ENCODE measurements around the gene TMEM237.

TMEM237 gene

GRCh38 chr2:201631041-201631440, 12.3 kb downstream of the TMEM237 start (continued):
- TF ChIP-seq ZNF670 (tag by site-specific recombination; IDR thresholded peaks at IDR 0.05; ENCODE audit: low read depth) (no peak), TCF7L2 (IDR thresholded peaks at IDR 0.05; ENCODE audit: borderline replicate concordance, low read depth, low read length) (no peak), ZNF768 (tag by site-specific recombination; IDR thresholded peaks at IDR 0.05) (no peak), ZNF266 (tag by site-specific recombination; IDR thresholded peaks at IDR 0.05; ENCODE audit: low read depth) (no peak)

- H3K27ac ChIP-seq (ENCODE audit: extremely low read depth, low read depth, low read length): no peak overlapping the region
- peaks cover 64 to 80% of the 10 kb centered on the region in 2 experiments for H3K36me3 ChIP-seq (ENCODE audit: control insufficient read depth in 2 of 2, insufficient read depth in 1 of 2, low read length in 2 of 2)
- no peak for TF ChIP-seq ZNF624 (tag by site-specific recombination; IDR thresholded peaks at IDR 0.05)
- TF ChIP-seq ZNF404 (tag by site-specific recombination; IDR thresholded peaks at IDR 0.05): no peak
- no peak for TF ChIP-seq MZF1 (tag by site-specific recombination; IDR thresholded peaks at IDR 0.05; ENCODE audit: borderline replicate concordance)
- TF ChIP-seq ZBTB44 (tag by site-specific recombination; IDR thresholded peaks at IDR 0.05): no peak
- TF ChIP-seq ZNF266 (tag by site-specific recombination; IDR thresholded peaks at IDR 0.05; ENCODE audit: low read depth): no peak
These were observed 12.7 kb downstream of the TMEM237 start for GRCh38 chr2:201630577-201630976.

GRCh38 chr2:201628545-201628944, 14.8 kb downstream of the TMEM237 start:
- no peak overlapping the region for H3K27ac ChIP-seq (ENCODE audit: extremely low read depth, low read depth, low read length)
- TF ChIP-seq ZSCAN4 (tag by site-specific recombination; IDR thresholded peaks at IDR 0.05): no peak
- no peaks in the 10 kb centered on the region for H3K9me3 ChIP-seq (ENCODE audit: control insufficient read depth, insufficient read depth, low read depth, low read length)
- ChIA-PET POLR2A (no interaction called here), CTCF (no interaction called here)
- peaks cover 66 to 71% of the 10 kb centered on the region in 2 experiments for H3K36me3 ChIP-seq (ENCODE audit: control insufficient read depth in 2 of 2, insufficient read depth in 1 of 2, low read length in 2 of 2)
- no peak overlapping the region for H3K4me3 ChIP-seq (ENCODE audit: low read depth, low read length)
- no peaks in the 10 kb centered on the region for H3K4me1 ChIP-seq (ENCODE audit: control insufficient read depth, insufficient read depth, low read length)

More at GRCh38 chr2:201630577-201630976, 12.7 kb downstream of the TMEM237 start:
- H3K9me3 ChIP-seq (ENCODE audit: control insufficient read depth, insufficient read depth, low read depth, low read length): no peaks in the 10 kb centered on the region
- ChIA-PET POLR2A (interaction anchor here (0.8 kb wide), 1 partner anchor 179 kb away, joined by 3 read pairs; the partner anchor contains the start of genes STRADB and TRAK2), CTCF (no interaction called here)
- no peak overlapping the region for H3K4me3 ChIP-seq (ENCODE audit: low read depth, low read length)
- H3K4me1 ChIP-seq (ENCODE audit: control insufficient read depth, insufficient read depth, low read length): no peaks in the 10 kb centered on the region

- CTCF ChIA-PET: no interaction called here
- H3K4me1 ChIP-seq (ENCODE audit: control insufficient read depth, insufficient read depth, low read length): no peaks in the 10 kb centered on the region
These were observed 20.9 kb downstream of the TMEM237 start for GRCh38 chr2:201622306-201622970.

More at GRCh38 chr2:201622306-201622970, 20.9 kb downstream of the TMEM237 start:
- POLR2A ChIA-PET: no interaction called here
- H3K4me3 ChIP-seq (ENCODE audit: low read depth, low read length): no peak overlapping the region
- peaks cover 28 to 44% of the 10 kb centered on the region in 2 experiments for H3K36me3 ChIP-seq (ENCODE audit: control insufficient read depth in 2 of 2, insufficient read depth in 1 of 2, low read length in 2 of 2)
- no peaks in the 10 kb centered on the region for H3K9me3 ChIP-seq (ENCODE audit: control insufficient read depth, insufficient read depth, low read depth, low read length)
- no peak for TF ChIP-seq BCL11B (tag by site-specific recombination; IDR thresholded peaks at IDR 0.05; ENCODE audit: low read depth)
- TF ChIP-seq ZIC2 (tag by site-specific recombination; IDR thresholded peaks at IDR 0.05): no peak
- TF ChIP-seq ZNF121 (tag by site-specific recombination; IDR thresholded peaks at IDR 0.05): no peak
- TF ChIP-seq SP3 (tag by site-specific recombination; IDR thresholded peaks at IDR 0.05): no peak
- TF ChIP-seq ZNF280D (tag by site-specific recombination; IDR thresholded peaks at IDR 0.05): no peak
- no peak overlapping the region for H3K27ac ChIP-seq (ENCODE audit: extremely low read depth, low read depth, low read length)

Data from HEK293 (cell line).